ENCODE results near the gene SP9.

DNA sequence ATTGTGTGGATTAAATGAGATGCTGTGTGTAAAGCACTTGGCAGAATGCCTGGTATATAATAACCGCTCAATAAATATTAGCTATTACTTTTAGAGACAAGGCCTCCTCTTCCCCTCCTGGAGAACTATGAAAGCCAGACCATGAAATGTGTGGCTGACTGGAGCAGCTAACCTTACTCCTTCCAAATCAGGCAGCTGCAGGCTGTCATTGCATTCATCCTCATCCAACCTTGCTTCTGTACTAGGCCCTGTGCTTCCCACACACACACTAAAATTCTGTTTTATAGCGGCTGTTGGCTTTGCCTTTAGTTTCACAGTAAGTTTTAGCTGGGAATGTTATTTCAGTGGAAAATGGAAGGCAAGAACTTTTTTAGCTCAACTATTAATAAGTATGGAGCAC lies 10.2 kb upstream of the SP9 start:
- TF ChIP-seq CTCF (conservative IDR thresholded peaks at IDR 0.05; ENCODE audit: low read length) (no peak), EZH2phosphoT487 (IDR thresholded peaks at IDR 0.05; ENCODE audit: borderline replicate concordance, low read depth, low read length) (no peak)

Data from OCI-LY7 (cell line).